ENCODE measurements around the gene LUC7L3.
A peak's percentile ranks its signal among the peaks of the same experiment; 100 is the strongest.

GRCh38 chr17:50707289-50708049, 11.9 kb upstream of the LUC7L3 start, which contains the start of gene ANKRD40:
- no peak for TF ChIP-seq CTCF (IDR thresholded peaks at IDR 0.05; ENCODE audit: extremely low read depth in 1 of 2, insufficient read depth in 1 of 2, low read depth in 1 of 2, low read length in 2 of 2)
- TF ChIP-seq MAX (IDR thresholded peaks at IDR 0.05; ENCODE audit: insufficient read depth, insufficient read length): peak; percentile 66
- TF ChIP-seq FOS (IDR thresholded peaks at IDR 0.05; ENCODE audit: borderline replicate concordance, insufficient read depth, low read length): peak; percentile 64
- TF ChIP-seq EZH2 (IDR thresholded peaks at IDR 0.05; ENCODE audit: borderline replicate concordance, low read depth, low read length, severe bottlenecking): no peak
- TF ChIP-seq POLR2A (IDR thresholded peaks at IDR 0.05; ENCODE audit: low read depth, low read length): peak; percentile 78
